A549 treated with Hydrocortisone at 1 μM for 4 hours (cell line): Measurements from ENCODE around the gene RNF2. TPM values are rescaled to one million over a fixed set of nuclear protein-coding genes. Genes with fewer than 3 reads are reported as not detected.

Experiments used
- total RNA-seq: library from RNA; stranded (reverse); fragments of 200-300 nt; extraction: Qiagen RNA extraction; gene quantifications from 5 replicates; pipeline ENCODE4 v1.2.3, GENCODE V29; 2022

RNF2 gene
- 15.1 to 24.1 TPM (median 17.2 TPM) in 5 replicates for total RNA-seq

GRCh38 chr1:185044981-185045813, at the start of gene RNF2:
RNF2 (plus strand) TSS chr1:185045558; CDS start chr1:185087554, 41,996 bp downstream.

Other genes starting within 250 kb of the RNF2 start
- gene NIBAN1, start 71.0 kb upstream of the RNF2 start, total RNA-seq = 0.81 to 1.2 TPM (median 0.85 TPM) in 5 replicates
- 9.8 to 16.4 TPM (median 14.1 TPM) in 5 replicates for gene TRMT1L, start 111.4 kb downstream of the RNF2 start, total RNA-seq
- gene SWT1, start 111.6 kb downstream of the RNF2 start, total RNA-seq = 0.89 to 2.2 TPM (median 1.4 TPM) in 5 replicates